NCI-H1417 (cell line): Measurements from ENCODE around the gene RNF180.
A peak's percentile ranks its signal among the peaks of the same experiment; 100 is the strongest.

ENCODE experiments used
- DNase-seq, 3 experiments: peaks; one replicate each; lab custom pipeline; 2025; lab: John Stamatoyannopoulos, UW

Gene RNF180, protein sequence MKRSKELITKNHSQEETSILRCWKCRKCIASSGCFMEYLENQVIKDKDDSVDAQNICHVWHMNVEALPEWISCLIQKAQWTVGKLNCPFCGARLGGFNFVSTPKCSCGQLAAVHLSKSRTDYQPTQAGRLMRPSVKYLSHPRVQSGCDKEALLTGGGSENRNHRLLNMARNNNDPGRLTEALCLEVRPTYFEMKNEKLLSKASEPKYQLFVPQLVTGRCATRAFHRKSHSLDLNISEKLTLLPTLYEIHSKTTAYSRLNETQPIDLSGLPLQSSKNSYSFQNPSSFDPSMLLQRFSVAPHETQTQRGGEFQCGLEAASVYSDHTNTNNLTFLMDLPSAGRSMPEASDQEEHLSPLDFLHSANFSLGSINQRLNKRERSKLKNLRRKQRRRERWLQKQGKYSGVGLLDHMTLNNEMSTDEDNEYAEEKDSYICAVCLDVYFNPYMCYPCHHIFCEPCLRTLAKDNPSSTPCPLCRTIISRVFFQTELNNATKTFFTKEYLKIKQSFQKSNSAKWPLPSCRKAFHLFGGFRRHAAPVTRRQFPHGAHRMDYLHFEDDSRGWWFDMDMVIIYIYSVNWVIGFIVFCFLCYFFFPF

DNA sequence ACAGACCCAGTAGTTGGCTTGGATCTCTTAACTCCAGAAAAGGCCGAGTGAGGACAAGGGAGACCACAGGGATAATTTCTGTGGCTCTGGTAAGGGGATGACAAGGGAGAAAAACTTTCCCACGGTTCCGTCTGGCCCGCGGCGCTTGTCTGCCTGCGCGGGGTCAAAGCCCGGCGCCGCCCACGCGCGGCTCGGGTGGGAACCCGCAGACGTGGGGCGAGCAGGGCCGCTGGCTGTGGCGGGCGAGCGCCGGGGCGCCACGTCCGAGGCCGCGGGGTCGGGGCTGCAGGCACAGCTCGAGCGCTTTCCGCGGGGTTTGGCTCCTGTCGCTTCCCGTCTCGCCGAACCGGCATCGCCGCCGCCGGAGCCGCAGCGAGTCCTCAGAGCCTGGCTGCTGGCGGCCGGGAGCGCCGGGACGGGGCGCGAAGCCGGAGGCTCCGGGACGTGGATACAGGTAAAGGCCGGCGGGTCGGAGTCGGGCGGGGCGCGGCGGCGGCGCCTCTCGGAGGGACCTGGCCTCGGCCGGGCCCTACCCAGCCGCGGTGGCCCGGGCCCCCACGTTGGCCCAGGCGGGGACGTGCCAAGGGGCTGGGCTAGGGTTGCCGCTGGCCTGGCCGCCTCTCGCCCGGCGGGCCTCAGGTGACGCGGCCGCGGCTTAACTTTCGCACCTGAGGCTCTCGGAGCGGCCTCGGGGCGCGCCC, at the start of gene RNF180:
Gene RNF180 (plus strand): TSS at position 344 of the 701 bp plus-strand sequence. CDS start 34,965 bp downstream, outside the sequence.
- DNase-seq, result peak; percentile 64 to 78 (median 72)

DNA sequence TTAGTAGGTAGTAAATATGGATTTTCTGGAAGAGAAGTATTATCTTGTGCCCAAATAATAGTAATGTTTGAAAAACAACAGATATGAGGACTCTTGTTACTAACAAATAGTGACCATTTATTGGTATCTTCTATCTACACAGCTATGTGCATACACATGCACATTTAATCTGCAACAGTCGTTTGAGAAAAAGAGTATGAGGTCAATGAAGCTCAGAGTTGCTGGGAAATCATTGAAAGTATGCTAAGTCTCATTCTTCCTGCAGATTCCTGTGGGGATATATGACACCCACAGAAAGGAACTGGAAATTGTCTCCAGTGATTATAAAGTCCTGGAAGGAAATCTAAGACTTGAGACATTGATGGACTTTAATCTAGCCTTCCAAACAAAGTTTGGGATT, 40.1 kb upstream of the RNF180 start:
- DNase-seq, result no peak

DNA sequence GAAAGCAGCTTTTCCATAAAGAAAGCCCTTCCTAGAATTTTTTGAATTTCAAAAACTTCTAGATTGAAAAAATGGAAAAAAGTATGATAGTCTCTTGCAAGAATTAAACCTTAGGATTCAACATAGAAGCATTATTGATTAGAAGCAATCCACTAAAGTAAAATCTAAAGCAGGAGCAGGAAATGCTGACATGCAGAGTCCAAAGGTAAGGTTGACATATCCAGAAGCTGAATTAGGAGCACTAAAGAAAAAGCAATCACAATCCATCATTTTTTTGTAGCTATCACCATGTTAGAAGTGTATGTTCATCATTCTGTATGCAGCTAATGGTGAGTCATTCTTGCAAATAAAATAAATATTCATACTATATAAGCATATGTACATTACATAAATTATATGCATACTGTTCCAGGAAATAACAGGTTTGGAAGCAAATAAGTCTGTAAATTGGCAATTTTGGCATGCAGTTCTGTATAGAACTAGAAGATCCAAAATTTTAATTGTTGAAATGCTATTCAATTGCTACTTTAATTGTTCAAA, 39.4 kb upstream of the RNF180 start:
- no peak for DNase-seq

DNA sequence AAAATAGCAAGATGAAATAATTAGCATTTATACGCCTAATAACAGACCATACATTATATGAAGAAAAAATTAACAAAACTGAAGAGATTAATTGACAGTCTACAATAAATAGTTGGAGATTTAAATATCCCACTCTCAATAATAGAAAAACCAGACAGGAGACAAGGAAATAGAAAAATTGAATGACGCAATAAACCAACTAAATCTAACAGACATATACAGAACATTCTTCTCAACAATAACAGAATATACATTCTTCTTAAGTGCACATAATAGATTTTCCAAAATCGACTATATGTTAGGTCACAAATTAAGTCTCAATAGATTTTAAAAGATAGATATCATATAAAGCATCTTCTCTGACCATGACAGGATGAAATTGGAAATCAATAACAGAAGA, 25.6 kb upstream of the RNF180 start:
- DNase-seq, result no peak

DNA sequence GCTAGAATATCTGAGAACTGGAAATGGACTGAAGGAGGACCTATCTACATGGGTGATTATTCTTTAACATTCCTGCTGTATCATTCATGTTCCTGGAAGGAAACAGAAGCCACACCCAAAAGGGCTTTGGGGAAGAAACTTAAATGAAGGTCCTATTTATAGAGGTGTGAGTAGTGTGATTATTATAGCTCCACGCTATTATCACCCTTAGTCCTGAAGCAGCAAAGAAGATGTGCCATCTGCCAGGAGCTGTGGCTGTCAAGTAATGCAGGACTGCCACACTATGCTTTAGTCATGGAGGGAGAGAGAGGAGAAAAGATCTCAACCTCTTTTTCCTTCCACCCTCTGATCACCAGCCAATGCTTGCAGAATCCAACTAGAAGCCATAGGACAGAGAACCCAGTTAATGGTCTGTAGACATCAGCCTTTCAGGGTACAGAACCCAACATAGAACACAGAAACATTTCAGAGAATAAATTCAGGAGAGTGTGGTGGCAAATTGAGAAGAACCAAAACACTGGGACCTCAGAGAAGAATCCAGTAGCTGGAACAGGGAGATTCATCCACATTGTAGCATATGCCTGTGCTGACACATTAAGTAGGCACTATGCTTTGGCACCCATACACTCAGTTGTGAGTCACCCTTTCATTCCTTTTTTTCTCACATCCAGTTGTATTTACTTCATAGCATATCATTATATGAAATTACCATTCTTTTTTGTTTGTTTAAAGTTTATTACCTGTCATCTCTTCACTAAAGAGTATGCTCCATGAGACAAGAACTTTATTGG, 21.0 kb upstream of the RNF180 start:
- DNase-seq, result peak in 1 of 3 experiments; percentile 9

DNA sequence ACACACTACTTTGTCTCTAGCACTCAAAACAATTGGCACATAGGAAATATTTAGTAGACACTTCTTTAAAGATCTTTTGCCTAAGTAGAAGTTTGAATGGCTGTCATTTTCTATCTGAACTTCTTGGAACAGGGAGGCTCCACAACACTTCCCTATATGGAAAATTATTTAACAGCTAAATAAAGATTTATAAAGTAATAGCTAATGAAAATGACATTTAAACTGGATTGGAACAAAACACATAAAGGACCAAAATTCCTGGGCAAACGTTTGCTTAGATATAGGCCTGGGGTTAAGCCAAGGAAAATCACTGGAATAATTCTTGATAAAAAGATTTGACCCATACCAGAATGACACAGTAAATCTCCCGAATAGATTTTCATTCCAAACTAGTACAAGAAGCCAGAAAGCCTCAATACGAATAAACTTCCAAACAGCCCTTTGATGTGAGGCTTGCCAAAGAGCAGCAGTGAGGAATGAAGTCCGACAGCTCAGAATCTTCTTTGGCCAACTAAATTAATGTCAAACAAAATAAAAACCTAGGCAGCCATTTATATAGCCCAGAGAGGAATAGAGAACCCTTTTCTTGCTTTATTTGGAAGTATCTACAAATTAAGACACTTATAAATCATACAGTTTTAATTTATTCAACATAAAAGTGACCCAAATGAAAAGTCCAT, 20.3 kb upstream of the RNF180 start:
- DNase-seq, result no peak

DNA sequence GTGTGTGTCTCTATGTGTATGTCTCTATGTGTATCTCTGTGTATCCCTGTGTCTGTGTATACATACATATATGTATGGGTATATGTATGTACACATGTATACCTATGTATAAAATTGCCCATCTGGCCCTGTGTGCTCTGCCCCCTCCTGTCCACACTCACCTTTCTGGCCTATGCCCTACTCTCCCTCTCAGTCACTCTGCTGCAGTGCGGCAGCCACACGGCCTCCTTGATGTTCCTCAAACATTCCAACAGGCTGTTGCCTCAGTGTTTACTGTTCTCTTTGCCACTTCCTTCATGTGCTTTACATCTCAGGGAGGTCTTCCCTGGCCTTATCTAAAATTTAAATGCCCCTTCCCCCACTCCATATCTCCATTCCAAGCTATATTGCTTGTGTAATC, 18.3 kb upstream of the RNF180 start:
- DNase-seq, result no peak

DNA sequence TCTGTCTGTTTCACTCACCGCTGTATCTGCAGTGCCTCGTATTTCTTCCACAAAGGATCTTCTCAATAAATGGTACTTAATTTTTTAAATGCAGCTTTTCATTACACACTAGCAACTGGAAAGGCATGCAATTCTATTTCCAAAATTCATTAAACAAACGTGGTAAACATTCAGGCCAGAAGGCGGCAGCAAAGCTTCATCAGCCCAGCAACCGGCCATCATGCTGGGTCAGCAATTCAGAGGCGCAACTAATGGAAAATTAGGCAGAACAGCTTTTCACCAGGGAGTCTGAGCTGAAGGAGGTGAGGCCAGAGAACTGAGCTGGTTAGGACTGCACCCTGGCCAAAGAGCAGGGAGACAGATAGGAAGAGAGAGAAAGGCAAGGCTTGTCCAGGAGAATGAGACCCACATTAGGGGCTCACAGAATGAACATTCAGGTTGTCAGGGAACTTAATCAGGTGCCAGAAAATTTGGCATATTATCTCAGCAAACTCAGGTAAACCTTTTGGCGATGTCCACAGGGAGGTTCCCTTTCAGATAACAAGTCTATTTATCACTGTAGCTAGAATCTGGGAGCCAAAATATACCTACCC, 17.7 kb upstream of the RNF180 start:
- peak; percentile 37 to 63 (median 46) for DNase-seq

DNA sequence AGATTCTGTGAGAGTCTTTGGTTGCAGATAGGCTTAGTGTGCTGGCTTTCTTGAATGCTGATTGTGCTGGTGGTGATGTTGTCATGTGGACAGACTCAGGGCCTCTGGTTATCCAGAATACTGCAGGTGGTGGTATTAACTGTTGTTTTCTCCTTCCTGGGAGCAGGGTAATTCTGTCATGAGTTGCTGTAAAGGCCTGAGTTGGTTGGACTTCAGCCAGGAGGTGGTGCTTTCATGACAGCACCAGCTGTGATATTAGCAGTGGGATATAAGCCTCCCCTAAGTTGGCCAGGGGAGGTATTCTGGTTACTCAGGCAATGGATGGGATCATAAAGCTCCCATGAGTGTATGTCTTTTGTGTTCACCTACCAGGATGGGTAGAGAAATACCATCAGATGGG, 16.4 kb upstream of the RNF180 start:
- peak in 1 of 3 experiments; percentile 25 for DNase-seq

DNA sequence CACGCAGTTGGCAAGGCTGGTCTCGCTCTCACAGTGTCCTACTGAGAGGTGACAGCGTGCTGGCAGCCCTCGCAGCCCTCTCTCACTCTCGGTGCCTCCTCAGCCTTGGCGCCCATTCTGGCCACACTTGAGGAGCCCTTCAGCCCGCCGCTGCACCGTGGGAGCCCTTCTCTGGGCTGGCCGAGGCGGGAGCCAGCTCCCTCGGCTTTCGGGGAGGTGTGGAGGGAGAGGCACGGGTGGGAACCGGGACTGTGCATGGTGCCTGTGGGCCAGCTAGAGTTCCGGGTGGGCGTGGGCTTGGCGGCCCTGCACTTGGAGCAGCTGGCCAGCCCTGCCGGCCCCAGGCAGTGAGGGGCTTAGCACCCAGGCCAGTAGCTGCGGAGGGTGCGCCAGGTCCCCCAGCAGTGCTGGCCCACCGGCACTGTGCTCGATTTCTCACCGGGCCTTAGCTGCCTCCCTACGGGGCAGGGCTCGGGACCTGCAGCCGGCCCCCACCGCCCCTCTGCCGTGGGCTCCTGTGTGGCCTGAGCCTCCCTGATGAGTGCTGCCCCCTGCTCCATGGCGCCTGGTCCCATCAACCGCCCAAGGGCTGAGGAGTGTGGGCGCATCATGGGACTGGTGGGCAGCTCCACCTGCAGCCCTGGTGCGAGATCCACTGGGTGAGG, 15.7 kb upstream of the RNF180 start:
- DNase-seq, result no peak

DNA sequence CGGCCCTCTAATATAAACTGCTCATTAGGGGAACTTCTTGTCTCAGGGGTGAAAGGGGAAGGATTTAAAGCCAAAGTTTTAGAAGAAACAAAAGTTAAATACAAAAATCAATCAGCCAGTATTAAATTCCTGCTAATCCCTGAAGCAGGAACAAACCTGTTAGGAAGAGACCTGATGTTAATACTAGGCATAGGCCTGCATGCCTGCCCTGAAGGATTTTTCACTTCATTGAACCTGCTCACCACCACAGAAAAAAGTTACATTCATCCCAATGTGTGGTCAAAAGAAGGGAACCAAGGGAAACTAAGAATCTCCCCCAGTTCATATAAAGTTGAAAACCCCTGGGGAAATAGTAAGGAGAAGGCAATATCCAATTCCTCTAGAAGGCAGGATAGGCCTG, 9.4 kb upstream of the RNF180 start:
- no peak for DNase-seq

DNA sequence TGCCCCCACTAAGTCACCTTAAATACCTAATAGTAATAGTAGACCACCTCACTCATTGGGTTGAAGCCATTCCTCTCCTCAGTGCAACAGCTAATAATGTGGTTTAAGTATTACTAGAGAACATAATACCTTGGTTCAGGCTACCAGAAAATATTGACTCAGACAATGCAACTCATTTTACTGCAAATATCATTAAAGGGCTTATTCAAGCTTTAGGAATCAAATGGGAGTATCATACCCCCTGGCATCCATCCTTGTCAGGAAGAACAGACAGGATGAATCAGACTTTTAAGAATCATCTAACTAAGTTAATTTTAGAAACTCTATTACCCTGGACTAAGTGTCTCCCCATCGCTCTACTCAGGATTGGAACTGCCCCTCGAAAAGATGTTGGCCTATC, 6.8 kb upstream of the RNF180 start:
- DNase-seq, result no peak

DNA sequence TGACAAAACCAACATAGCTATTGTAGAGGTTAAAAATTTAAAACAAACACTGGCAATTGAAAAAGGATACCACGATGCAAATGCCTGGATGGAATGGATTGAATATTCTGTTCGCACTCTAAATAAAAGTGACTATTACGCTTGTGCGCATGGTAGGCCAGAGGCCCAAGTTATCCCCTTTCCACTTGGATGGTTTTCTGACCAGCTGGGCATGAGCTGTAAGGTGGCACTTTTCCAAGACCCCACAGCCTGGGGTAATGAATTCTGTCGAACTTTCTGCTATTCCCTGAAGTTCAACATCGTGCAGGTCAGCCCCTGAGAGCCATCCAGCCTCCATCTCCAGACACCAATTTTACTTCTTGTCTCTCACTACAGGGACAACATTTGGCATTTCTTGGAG, 5.4 kb upstream of the RNF180 start:
- DNase-seq, result no peak

DNA sequence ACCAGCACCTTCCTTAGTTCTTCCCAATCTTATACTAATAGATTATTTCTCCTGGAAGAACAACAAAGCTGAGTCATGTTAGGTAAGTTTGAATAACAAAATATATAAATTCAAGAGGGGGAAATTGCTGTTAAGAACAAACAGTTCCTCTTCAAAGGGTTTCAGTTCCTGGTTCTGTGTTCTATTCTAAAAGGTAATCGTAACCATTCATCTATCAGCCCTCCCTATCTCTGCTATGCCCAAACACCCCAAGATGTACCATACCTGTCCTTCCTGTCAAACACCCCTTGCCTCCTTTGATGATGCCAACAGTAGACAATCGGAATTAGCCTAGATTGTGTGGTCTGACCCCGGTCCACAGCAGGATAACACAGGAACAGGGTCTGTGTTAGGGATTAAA, 4.2 kb upstream of the RNF180 start:
- no peak for DNase-seq

DNA sequence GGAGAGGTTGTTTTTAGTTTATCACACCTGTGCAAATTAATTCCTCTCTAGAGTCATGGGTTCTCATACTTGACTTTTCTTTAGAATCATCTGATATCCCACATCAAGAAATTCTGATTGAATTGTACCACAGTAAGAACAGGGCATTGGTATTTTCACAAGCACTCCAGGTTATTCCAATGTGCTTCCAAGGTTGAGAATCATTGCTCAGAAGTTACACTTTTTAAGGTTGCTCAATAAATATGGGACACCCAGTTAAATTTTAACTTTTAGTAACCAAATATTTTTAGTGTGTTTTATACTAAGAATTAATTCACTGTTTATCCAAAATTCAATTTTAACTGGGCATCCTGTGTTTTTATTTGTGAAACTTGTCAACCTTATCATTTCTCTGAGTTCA, 2.5 kb upstream of the RNF180 start:
- no peak for DNase-seq

DNA sequence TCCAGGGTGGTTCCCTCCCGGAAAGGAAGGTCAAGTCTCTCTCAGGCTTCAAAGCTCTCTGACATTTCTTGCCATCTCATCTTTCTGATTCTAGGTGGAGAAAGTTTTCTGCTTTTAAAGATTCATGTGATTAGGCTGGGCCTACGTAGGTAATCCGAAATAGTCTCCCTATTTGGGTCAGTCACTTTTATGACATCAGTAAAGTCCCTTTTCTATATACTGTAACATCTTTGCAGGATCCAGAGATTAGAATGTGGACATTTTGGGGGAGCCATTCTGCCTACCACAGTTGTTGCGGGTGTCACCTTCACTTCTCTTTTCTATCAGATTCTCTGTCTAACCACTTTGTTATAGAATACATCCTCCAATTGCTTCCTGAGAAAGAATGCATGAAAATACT, 1.9 kb upstream of the RNF180 start:
- no peak for DNase-seq

DNA sequence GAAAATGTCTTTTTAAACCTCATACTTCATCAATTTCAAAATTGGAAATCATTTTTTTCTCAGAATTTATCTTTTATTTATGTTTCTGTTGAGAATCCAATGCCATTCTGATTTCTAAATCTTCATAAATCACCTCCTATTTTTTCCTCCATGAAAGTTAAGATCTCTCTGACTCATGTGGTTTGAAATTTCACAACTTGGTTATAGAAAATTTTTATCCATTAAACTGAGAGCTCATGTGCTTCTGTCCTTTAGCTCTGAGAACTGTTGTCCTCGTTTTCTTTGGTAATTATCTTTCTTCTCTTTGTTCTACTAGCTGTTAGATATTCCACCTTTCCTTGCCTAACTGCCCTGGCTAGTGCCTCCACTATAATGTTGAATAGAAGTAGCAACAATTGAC, 1.5 kb upstream of the RNF180 start:
- DNase-seq, result no peak

DNA sequence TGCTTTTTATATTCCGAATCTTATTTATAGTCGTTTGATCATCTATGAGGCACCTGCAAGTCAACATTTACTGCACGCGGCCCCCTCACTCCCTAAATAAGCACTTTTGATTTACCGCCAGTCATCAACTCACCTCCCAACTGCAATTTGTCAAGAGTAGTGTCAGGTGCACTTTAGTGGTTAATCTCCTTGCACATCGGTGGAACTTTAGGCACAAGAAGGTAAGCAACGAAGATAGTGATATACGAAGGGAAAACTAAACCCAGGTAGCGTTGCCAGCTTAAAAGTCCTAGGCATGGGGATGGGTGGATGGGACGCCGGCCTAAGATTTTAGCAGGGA, 513 bp upstream of the RNF180 start:
- DNase-seq, result peak in 1 of 3 experiments; percentile 75

DNA sequence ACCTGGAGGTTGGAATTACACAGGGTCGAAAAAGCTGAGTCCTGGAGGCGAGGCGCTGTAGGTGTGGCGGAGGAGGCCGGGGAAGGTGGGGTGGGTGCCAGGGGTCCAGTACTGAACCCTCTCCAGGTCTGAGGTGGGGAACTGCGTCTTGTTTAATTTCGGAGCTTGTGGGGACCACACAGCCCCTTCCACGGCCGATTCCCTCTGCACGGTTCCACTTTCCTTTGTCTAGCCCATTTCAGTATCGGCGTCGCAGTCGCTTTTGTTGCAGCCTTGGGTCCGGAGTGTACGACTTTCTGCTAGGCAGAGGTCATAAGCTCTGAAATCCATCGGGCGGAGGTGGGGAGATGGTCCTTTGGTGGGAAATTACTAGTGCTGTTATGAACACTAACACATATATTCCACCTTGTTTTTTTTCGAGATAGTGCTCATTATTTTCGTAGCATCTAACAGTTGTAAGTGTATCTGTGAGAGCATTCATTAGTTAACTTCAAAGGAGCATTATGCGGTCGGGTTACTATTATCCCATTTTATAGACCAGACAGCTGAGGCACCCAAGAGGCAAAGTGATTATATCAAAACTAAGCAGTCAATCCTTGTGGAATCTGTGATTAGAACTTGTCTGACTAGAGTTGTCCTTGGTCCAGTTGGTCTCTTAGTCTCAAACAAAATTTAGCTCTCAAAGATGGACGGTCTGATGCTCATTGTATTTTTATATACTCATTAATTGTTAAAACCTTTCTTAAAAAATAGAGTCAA, 737 bp downstream of the RNF180 start:
- DNase-seq, result peak in 2 of 3 experiments; percentile 57 to 78

DNA sequence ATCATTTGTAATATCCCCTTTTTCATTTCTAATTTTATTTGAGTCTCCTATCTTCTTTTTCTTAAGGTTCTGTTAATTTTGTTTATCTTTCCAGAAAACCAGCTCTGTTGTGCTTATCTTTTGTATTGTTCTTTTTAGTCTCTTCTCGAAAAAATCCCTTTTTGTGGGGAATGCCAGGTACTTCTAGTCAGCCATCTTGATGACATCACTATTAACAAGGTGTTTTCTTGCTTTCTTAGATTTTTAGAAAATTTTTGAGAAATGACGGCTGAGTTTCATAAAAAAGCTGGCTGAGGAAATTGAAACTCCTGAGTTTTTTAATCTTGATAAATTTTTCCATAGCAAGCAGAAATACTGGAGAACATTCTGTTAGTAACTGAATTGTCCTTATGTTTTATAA, 10.7 kb downstream of the RNF180 start:
- no peak for DNase-seq
